Neural progenitor cell (in vitro differentiated cells): ENCODE data around the gene WDR37.

Experiments
- EZH2 ChIP-seq: fragments of 200-600 bp; sonication (generic); IDR thresholded peaks from 2 replicates; pipeline ENCODE4 v1.6.1; 2017; ENCODE audit warnings: antibody characterized with exemption, mild to moderate bottlenecking, moderate library complexity
- EZH2phosphoT487 ChIP-seq: fragments of 200-600 bp; sonication (generic); IDR thresholded peaks from 2 replicates; pipeline ENCODE4 v1.6.1; 2017; ENCODE audit warnings: antibody characterized with exemption
- TF ChIP-seq, protein P1 (sequence below): fragments of 200-600 bp; sonication (generic); IDR thresholded peaks from 2 replicates; pipeline ENCODE4 v1.5.1; 2017; ENCODE audit warnings: antibody characterized with exemption, mild to moderate bottlenecking

DNA sequence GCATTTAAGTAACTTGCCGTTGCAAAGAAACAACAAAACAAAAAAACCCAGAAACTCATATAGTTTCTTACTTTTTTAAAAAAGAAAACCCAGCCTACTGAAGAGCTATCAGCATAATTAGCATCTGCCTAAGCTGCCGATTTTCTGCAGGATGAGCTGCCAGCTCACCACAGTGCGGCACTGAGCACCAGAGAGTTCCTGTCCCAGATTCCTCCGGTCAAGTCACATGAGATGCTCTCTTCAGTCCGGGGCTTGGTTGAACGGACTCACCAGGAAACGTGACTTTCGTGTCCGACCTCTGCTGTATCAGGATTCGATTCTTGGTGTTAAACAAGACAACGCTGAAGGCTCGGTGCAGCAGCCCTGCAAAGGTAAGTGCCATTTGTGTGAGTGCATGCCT, 33.8 kb upstream of the WDR37 start:
- TF ChIP-seq, protein P1, sequence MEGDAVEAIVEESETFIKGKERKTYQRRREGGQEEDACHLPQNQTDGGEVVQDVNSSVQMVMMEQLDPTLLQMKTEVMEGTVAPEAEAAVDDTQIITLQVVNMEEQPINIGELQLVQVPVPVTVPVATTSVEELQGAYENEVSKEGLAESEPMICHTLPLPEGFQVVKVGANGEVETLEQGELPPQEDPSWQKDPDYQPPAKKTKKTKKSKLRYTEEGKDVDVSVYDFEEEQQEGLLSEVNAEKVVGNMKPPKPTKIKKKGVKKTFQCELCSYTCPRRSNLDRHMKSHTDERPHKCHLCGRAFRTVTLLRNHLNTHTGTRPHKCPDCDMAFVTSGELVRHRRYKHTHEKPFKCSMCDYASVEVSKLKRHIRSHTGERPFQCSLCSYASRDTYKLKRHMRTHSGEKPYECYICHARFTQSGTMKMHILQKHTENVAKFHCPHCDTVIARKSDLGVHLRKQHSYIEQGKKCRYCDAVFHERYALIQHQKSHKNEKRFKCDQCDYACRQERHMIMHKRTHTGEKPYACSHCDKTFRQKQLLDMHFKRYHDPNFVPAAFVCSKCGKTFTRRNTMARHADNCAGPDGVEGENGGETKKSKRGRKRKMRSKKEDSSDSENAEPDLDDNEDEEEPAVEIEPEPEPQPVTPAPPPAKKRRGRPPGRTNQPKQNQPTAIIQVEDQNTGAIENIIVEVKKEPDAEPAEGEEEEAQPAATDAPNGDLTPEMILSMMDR = no peak
- TF ChIP-seq EZH2 (no peak), EZH2phosphoT487 (no peak)
